ENCODE data around the gene CX3CR1.
"Not testable (repeated sequence)": the region's sequence is repeated elsewhere in the genome, so short reads cannot be mapped to it uniquely, and the experiment has no call there.

Gene CX3CR1

GRCh38 chr3:39232859-39233258 lies 47.0 kb downstream of the CX3CR1 start:
- Mint-ChIP-seq H3K27ac (no peak overlapping the region), H3K4me3 (no peak overlapping the region), H3K4me1 (ENCODE audit: low read depth) (peaks cover 33% of the 10 kb centered on the region), H3K9me3 (no peaks in the 10 kb centered on the region), H3K36me3 (ENCODE audit: low read depth) (peaks cover 13% of the 10 kb centered on the region), H3K27me3 (ENCODE audit: low read depth) (peaks cover 60% of the 10 kb centered on the region)

- Mint-ChIP-seq H3K4me3 (no peak overlapping the region), H3K27ac (no peak overlapping the region), H3K9me3 (no peaks in the 10 kb centered on the region), H3K4me1 (ENCODE audit: low read depth) (peaks cover 35% of the 10 kb centered on the region), H3K27me3 (ENCODE audit: low read depth) (peaks cover 53% of the 10 kb centered on the region), H3K36me3 (ENCODE audit: low read depth) (peaks cover 13% of the 10 kb centered on the region)
Observed at GRCh38 chr3:39230453-39230852, 49.4 kb downstream of the CX3CR1 start.

- Mint-ChIP-seq H3K4me3 (no peak overlapping the region), H3K36me3 (ENCODE audit: low read depth) (peaks cover 13% of the 10 kb centered on the region), H3K27ac (no peak overlapping the region), H3K9me3 (no peaks in the 10 kb centered on the region), H3K4me1 (ENCODE audit: low read depth) (peaks cover 25% of the 10 kb centered on the region), H3K27me3 (ENCODE audit: low read depth) (peaks cover 65% of the 10 kb centered on the region)
Observed at GRCh38 chr3:39228496-39228895, 51.3 kb downstream of the CX3CR1 start.

- H3K27ac Mint-ChIP-seq, H3K4me3 Mint-ChIP-seq, H3K9me3 Mint-ChIP-seq: not testable (repeated sequence)
- peaks cover 25% of the 10 kb centered on the region for H3K4me1 Mint-ChIP-seq (ENCODE audit: low read depth)
- H3K27me3 Mint-ChIP-seq (ENCODE audit: low read depth) = peaks cover 69% of the 10 kb centered on the region
- H3K36me3 Mint-ChIP-seq (ENCODE audit: low read depth) = peaks cover 13% of the 10 kb centered on the region
Observed at GRCh38 chr3:39227596-39227995, 52.2 kb downstream of the CX3CR1 start.

DNA sequence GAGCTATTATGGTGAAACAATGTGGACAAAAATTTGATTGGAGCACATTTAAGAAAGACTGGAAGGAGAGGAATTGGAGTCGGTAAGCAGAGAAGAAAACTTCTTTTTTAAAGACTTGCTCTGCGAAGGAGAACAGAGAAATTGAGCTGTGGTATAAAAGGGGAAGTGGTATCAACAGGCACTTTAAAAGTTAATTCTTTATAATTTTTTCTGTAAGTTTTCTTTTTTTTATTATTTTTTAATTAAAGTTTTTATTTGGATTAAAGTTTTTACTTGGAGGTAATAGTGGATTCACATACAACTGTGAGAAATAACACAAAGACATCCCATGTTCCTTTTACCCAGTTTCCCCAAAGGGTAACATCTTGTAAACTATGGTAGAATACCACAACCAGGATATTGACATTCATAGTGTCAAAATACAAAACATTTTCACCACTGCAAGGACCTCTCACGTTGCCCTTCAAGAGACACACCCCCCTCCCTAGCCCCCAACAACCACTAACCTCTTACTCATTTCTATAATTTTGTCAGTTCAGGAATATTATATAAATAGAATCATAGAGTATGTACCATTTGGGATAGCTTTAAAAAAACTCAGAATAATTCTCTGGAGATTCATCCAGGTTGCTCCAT lies 53.6 kb downstream of the CX3CR1 start:
- Mint-ChIP-seq H3K4me1 (ENCODE audit: low read depth) (peaks cover 19% of the 10 kb centered on the region), H3K27ac (no peak overlapping the region), H3K36me3 (ENCODE audit: low read depth) (peaks cover 9% of the 10 kb centered on the region), H3K9me3 (peaks cover 4% of the 10 kb centered on the region), H3K4me3 (no peak overlapping the region), H3K27me3 (ENCODE audit: low read depth) (peaks cover 58% of the 10 kb centered on the region)

- peaks cover 36% of the 10 kb centered on the region for H3K4me1 Mint-ChIP-seq (ENCODE audit: low read depth)
- no peak overlapping the region for H3K27ac Mint-ChIP-seq
- peaks cover 4% of the 10 kb centered on the region for H3K9me3 Mint-ChIP-seq
- H3K4me3 Mint-ChIP-seq = no peak overlapping the region
- peaks cover 52% of the 10 kb centered on the region for H3K27me3 Mint-ChIP-seq (ENCODE audit: low read depth)
- H3K36me3 Mint-ChIP-seq (ENCODE audit: low read depth) = peaks cover 3% of the 10 kb centered on the region
Observed at GRCh38 chr3:39224288-39224687, 55.5 kb downstream of the CX3CR1 start.

DNA sequence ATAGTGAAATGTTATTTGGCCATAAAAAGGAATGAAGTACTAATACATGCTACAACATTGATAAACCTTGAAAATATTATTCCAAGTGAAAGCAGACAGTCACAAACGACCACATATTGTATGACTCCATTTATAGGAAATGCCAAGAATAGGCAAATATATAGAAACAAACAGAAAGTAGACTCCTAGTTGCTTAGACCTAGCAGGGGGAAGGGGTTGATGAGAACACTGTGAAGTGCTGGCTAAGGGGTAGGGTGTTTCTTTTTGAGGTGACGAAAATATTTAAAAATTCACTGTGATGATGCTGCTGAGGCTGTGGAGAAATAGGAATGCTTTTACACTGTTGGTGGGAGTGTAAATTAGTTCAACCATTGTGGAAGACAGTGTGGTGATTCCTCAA lies 56.9 kb downstream of the CX3CR1 start:
- H3K27me3 Mint-ChIP-seq (ENCODE audit: low read depth) = peaks cover 50% of the 10 kb centered on the region
- H3K27ac Mint-ChIP-seq = no peak overlapping the region
- H3K4me1 Mint-ChIP-seq (ENCODE audit: low read depth) = peaks cover 39% of the 10 kb centered on the region
- H3K9me3 Mint-ChIP-seq = peaks cover 4% of the 10 kb centered on the region
- no peak overlapping the region for H3K4me3 Mint-ChIP-seq
- peaks cover 3% of the 10 kb centered on the region for H3K36me3 Mint-ChIP-seq (ENCODE audit: low read depth)

DNA sequence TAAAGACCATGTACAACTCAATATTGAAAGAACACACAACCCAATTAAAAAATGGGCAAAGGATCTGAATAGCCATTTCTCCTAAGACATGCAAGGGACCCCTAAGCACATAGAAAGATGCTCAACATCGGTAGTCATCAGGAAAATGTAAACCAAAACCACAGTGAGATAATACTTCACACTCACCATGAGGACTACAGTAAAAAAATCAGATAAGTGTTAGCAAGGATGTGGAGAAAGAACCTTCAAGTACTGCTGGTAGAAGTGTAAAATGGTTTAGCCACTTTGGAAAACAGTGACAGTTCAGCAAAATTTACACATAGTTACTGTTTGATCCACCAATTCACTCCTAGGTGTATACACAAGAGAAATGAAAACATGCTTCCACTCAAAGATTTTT lies 57.4 kb downstream of the CX3CR1 start:
- H3K9me3 Mint-ChIP-seq = peaks cover 4% of the 10 kb centered on the region
- peaks cover 39% of the 10 kb centered on the region for H3K4me1 Mint-ChIP-seq (ENCODE audit: low read depth)
- H3K27ac Mint-ChIP-seq = no peak overlapping the region
- H3K4me3 Mint-ChIP-seq = no peak overlapping the region
- H3K36me3 Mint-ChIP-seq (ENCODE audit: low read depth) = peaks cover 3% of the 10 kb centered on the region
- H3K27me3 Mint-ChIP-seq (ENCODE audit: low read depth) = peaks cover 55% of the 10 kb centered on the region

GRCh38 chr3:39221141-39221530 lies 58.7 kb downstream of the CX3CR1 start:
- Mint-ChIP-seq H3K27me3 (ENCODE audit: low read depth) (peaks cover 68% of the 10 kb centered on the region), H3K36me3 (ENCODE audit: low read depth) (peaks cover 7% of the 10 kb centered on the region), H3K4me3 (peak overlapping the region; percentile 68), H3K27ac (peak overlapping the region; percentile 76), H3K9me3 (peaks cover 4% of the 10 kb centered on the region), H3K4me1 (ENCODE audit: low read depth) (peaks cover 51% of the 10 kb centered on the region)

GRCh38 chr3:39220407-39221140 lies 59.3 kb downstream of the CX3CR1 start:
- Mint-ChIP-seq H3K27me3 (ENCODE audit: low read depth) (peaks cover 64% of the 10 kb centered on the region), H3K4me1 (ENCODE audit: low read depth) (peaks cover 51% of the 10 kb centered on the region), H3K36me3 (ENCODE audit: low read depth) (peaks cover 7% of the 10 kb centered on the region), H3K27ac (peak overlapping the region; percentile 76), H3K9me3 (peaks cover 4% of the 10 kb centered on the region), H3K4me3 (peak overlapping the region; percentile 68)

GRCh38 chr3:39219702-39220101 lies 60.1 kb downstream of the CX3CR1 start:
- peaks cover 51% of the 10 kb centered on the region for H3K4me1 Mint-ChIP-seq (ENCODE audit: low read depth)
- H3K27me3 Mint-ChIP-seq (ENCODE audit: low read depth) = peaks cover 56% of the 10 kb centered on the region
- H3K27ac Mint-ChIP-seq = no peak overlapping the region

DNA sequence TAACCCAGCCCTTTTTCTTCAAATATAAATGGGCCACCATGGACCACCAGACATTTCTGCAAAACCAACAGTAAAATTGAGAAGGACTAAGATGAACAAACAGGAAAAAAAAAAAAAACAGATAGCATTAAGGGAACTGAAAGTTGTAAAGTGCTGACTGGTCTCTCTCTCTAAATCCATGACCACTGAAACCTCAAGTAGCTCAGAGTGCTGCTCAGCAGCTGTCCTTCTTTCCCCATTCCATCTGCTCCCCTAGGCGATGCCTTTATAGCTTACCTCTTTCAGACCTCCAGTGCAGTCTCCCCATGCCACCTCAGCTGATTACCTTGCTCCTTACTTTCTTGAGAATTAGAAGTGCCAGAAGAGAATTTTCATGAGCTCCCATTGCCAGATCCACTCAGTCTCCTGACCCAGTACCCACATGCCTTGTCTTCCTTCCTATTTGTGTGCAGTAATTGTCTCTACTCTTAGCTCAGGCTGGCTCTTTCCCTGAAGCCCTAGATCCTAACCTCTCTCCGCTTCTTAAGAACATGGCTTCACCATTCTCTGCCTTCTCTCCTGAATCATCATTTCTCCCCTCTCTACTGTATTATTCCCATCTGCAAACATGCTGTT lies 63.6 kb downstream of the CX3CR1 start:
- peaks cover 41% of the 10 kb centered on the region for H3K27me3 Mint-ChIP-seq (ENCODE audit: low read depth)
- peaks cover 6% of the 10 kb centered on the region for H3K36me3 Mint-ChIP-seq (ENCODE audit: low read depth)
- H3K27ac Mint-ChIP-seq = peak overlapping the region; percentile 9
- H3K4me1 Mint-ChIP-seq (ENCODE audit: low read depth) = peaks cover 42% of the 10 kb centered on the region
- H3K4me3 Mint-ChIP-seq = peak overlapping the region; percentile 23
- no peaks in the 10 kb centered on the region for H3K9me3 Mint-ChIP-seq

More at GRCh38 chr3:39219702-39220101, 60.1 kb downstream of the CX3CR1 start:
- Mint-ChIP-seq H3K9me3 (peaks cover 4% of the 10 kb centered on the region), H3K36me3 (ENCODE audit: low read depth) (peaks cover 7% of the 10 kb centered on the region), H3K4me3 (no peak overlapping the region)

DNA sequence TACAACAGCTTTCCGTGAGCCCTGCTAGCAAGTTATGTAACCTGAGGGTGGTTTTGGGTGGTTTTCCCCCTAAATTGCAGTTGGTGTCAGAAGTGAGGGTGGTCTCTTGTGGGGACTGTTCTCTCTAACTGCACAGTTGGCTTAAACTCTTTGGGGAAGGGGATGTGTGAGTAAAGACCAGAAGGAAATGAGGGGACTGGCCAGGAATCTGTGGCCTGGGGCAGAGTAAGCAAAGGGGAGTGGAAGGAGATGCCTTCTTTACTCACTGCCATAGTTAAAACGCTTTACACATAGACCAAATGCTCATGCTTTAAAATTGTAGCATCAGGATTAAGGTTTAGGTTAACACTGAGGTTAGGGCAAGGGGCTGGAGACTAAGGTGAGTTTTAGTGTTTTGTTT lies 66.2 kb downstream of the CX3CR1 start:
- H3K27ac Mint-ChIP-seq = no peak overlapping the region
- peaks cover 33% of the 10 kb centered on the region for H3K4me1 Mint-ChIP-seq (ENCODE audit: low read depth)

More for the DNA sequence above, 66.2 kb downstream of the CX3CR1 start:
- Mint-ChIP-seq H3K36me3 (ENCODE audit: low read depth) (peaks cover 8% of the 10 kb centered on the region), H3K4me3 (no peak overlapping the region), H3K9me3 (peaks cover 9% of the 10 kb centered on the region), H3K27me3 (ENCODE audit: low read depth) (peaks cover 28% of the 10 kb centered on the region)
